ENCODE results near the gene TERF2IP. TPM values are rescaled to one million over a fixed set of nuclear protein-coding genes. Genes with fewer than 3 reads are reported as not detected.

Gene TERF2IP
- total RNA-seq, 1 donor: 39.1 TPM

DNA sequence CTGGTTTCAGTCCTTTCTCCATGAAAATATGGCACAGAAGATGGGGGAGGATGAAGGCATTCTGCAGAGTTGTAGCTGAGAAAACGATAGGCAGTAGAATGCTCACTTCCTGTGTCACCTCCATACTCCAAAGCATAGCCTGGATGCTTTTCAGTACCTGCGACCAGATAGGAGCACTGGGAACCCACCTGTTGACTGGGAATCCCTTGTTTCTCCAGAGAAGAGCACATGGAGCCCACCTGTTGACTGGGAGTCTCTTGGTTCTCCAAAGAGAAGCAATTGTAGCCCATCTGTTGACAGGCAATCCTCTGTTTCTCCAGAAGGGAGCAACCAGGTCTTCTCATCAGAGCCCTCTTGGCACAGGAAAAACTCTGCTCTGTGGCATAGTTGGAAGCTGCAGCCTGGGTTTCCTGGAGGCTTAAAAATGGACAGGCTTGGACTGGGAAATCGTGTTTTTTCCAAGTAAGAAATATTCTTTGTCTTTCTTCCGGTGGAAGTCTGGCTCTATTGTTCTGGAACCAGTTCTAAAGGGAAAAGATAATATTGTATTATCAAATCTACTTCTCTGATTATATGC lies 13.2 kb downstream of the TERF2IP start:
- TF ChIP-seq, protein P1, sequence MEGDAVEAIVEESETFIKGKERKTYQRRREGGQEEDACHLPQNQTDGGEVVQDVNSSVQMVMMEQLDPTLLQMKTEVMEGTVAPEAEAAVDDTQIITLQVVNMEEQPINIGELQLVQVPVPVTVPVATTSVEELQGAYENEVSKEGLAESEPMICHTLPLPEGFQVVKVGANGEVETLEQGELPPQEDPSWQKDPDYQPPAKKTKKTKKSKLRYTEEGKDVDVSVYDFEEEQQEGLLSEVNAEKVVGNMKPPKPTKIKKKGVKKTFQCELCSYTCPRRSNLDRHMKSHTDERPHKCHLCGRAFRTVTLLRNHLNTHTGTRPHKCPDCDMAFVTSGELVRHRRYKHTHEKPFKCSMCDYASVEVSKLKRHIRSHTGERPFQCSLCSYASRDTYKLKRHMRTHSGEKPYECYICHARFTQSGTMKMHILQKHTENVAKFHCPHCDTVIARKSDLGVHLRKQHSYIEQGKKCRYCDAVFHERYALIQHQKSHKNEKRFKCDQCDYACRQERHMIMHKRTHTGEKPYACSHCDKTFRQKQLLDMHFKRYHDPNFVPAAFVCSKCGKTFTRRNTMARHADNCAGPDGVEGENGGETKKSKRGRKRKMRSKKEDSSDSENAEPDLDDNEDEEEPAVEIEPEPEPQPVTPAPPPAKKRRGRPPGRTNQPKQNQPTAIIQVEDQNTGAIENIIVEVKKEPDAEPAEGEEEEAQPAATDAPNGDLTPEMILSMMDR (IDR thresholded peaks at IDR 0.05; ENCODE audit: extremely low read depth, low read depth, low read length): no peak
- peaks cover 30% of the 10 kb centered on the region for H3K36me3 ChIP-seq (ENCODE audit: insufficient read depth, low read length)
- H3K4me3 ChIP-seq (ENCODE audit: insufficient read depth, low read length): no peak overlapping the region
- no peak overlapping the region for H3K4me2 ChIP-seq (ENCODE audit: insufficient read depth, low read length)
- H3K9me3 ChIP-seq (ENCODE audit: low read depth, low read length): no peaks in the 10 kb centered on the region
- no peaks in the 10 kb centered on the region for H3K27me3 ChIP-seq (ENCODE audit: insufficient read depth, low read length)
- DNase-seq (ENCODE audit: insufficient read length, low spot score, missing footprints): no peak
- no peaks in the 10 kb centered on the region for H3K4me1 ChIP-seq (ENCODE audit: insufficient read depth, low read length)
- peaks cover 19% of the 10 kb centered on the region for H4K20me1 ChIP-seq (ENCODE audit: insufficient read depth, low read length)
- H2AFZ ChIP-seq (ENCODE audit: low read length): no peak overlapping the region
- H3K27ac ChIP-seq (ENCODE audit: low read depth, low read length): no peak overlapping the region
- peaks cover 20% of the 10 kb centered on the region for H3K79me2 ChIP-seq (ENCODE audit: insufficient read depth, low read length)

DNA sequence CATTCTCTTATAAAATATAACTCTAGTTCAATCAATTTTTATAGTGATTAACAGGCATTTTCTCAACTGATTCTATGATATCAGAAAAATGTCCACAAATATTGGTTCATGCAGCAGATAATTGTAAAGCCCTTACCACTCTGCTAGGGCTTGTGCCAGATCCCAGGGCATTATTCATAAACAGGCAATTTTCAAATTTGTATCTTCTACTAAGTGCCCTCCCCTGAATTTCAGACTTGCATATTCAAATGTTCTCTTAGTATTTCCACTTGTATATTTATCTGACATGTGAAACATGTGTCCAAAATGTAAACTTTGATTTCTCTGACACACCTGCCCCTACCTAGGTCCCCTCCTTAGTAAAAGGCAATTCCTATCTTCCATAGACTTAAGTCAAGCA lies 19.9 kb downstream of the TERF2IP start:
- Histone ChIP-seq H3K9me3 (ENCODE audit: low read depth, low read length) (no peaks in the 10 kb centered on the region), H2AFZ (ENCODE audit: low read length) (no peak overlapping the region), H3K36me3 (ENCODE audit: insufficient read depth, low read length) (no peaks in the 10 kb centered on the region), H3K27me3 (ENCODE audit: insufficient read depth, low read length) (no peaks in the 10 kb centered on the region), H3K4me1 (ENCODE audit: insufficient read depth, low read length) (no peaks in the 10 kb centered on the region), H3K4me2 (ENCODE audit: insufficient read depth, low read length) (no peak overlapping the region), H3K4me3 (ENCODE audit: insufficient read depth, low read length) (no peak overlapping the region), H4K20me1 (ENCODE audit: insufficient read depth, low read length) (no peaks in the 10 kb centered on the region), H3K27ac (ENCODE audit: low read depth, low read length) (no peak overlapping the region), H3K79me2 (ENCODE audit: insufficient read depth, low read length) (no peaks in the 10 kb centered on the region)
- no peak for DNase-seq (ENCODE audit: insufficient read length, low spot score, missing footprints)
- TF ChIP-seq, protein P1 (IDR thresholded peaks at IDR 0.05; ENCODE audit: extremely low read depth, low read depth, low read length): no peak

DNA sequence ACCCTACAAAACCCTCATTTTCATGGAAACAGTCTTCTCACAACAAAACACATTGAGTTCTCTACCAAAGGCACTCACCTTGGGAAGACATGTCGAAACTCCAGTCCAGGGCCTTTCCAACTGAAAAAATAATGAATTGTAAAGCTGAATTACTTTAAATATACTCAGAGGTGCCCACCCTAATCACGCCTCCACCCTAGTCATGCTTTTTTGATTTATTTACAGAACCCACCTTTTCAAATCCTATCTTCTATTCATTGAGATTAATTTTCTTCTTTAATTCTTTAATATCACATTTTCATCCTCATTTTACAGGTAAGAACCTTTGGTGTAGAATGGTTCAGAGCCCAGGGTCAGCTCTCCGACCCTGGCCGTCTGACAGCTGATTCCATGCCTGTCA lies 29.3 kb downstream of the TERF2IP start, which contains the start of gene CPHXL2:
CPHXL2 (minus strand) TSS at position 101 of the 400 bp plus-strand sequence; CDS start at position 91, 10 bp downstream.
- no peaks in the 10 kb centered on the region for H3K79me2 ChIP-seq (ENCODE audit: insufficient read depth, low read length)
- TF ChIP-seq, protein P1 (IDR thresholded peaks at IDR 0.05; ENCODE audit: extremely low read depth, low read depth, low read length): no peak
- no peaks in the 10 kb centered on the region for H3K9me3 ChIP-seq (ENCODE audit: low read depth, low read length)
- H3K4me1 ChIP-seq (ENCODE audit: insufficient read depth, low read length): no peaks in the 10 kb centered on the region
- H4K20me1 ChIP-seq (ENCODE audit: insufficient read depth, low read length): no peaks in the 10 kb centered on the region
- no peak within 1 kb of the TSS for H3K4me3 ChIP-seq (ENCODE audit: insufficient read depth, low read length)
- H3K27ac ChIP-seq (ENCODE audit: low read depth, low read length): no peak within 1 kb of the TSS
- no peaks in the 10 kb centered on the region for H3K36me3 ChIP-seq (ENCODE audit: insufficient read depth, low read length)
- no peak within 1 kb of the TSS for H2AFZ ChIP-seq (ENCODE audit: low read length)
- no peak within 1 kb of the TSS for H3K4me2 ChIP-seq (ENCODE audit: insufficient read depth, low read length)
- no peaks in the 10 kb centered on the region for H3K27me3 ChIP-seq (ENCODE audit: insufficient read depth, low read length)
- no peak for DNase-seq (ENCODE audit: insufficient read length, low spot score, missing footprints)

DNA sequence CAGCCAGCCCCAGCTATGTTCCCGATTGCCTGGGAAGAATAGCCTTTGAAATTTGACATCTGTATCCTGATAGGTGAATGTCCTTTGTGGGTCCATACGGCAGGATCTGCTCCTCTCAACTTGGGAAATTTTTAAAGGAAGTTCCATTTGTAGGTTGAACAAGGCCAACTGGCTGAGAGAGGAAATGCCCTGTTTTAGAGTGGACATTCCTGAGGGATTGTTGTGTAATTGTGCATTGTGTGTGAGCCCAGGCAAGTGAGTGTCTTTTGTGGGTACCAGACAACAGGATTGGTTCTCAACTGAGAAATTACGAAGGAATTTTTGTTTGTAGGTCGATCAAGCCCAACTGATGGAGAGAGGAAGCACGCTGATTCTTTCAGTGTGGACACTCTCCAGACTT lies 31.8 kb downstream of the TERF2IP start:
- Histone ChIP-seq H3K4me2 (ENCODE audit: insufficient read depth, low read length) (no peak overlapping the region), H4K20me1 (ENCODE audit: insufficient read depth, low read length) (no peaks in the 10 kb centered on the region), H2AFZ (ENCODE audit: low read length) (no peak overlapping the region), H3K79me2 (ENCODE audit: insufficient read depth, low read length) (no peaks in the 10 kb centered on the region), H3K4me3 (ENCODE audit: insufficient read depth, low read length) (no peak overlapping the region), H3K27me3 (ENCODE audit: insufficient read depth, low read length) (no peaks in the 10 kb centered on the region), H3K36me3 (ENCODE audit: insufficient read depth, low read length) (no peaks in the 10 kb centered on the region), H3K9me3 (ENCODE audit: low read depth, low read length) (peaks cover under 1% of the 10 kb centered on the region), H3K4me1 (ENCODE audit: insufficient read depth, low read length) (no peaks in the 10 kb centered on the region), H3K27ac (ENCODE audit: low read depth, low read length) (no peak overlapping the region)
- no peak for DNase-seq (ENCODE audit: insufficient read length, low spot score, missing footprints)
- TF ChIP-seq, protein P1 (IDR thresholded peaks at IDR 0.05; ENCODE audit: extremely low read depth, low read depth, low read length): no peak

Data from osteoblast (primary cell).